Left renal cortex interstitium (tissue), 4 donors: ENCODE results near the gene KCNQ1. TPM values are rescaled to one million over a fixed set of nuclear protein-coding genes. Genes with fewer than 3 reads are reported as not detected.

Source experiments
- DNase-seq, 4 donors: peaks; one replicate each; pipeline ENCODE4 v3.0.0-alpha.2; 2013; ENCODE audit warnings: low read depth in 4 of 4, low spot score in 2 of 4, missing footprints in 1 of 4
- polyA plus RNA-seq, 4 donors: library from polyadenylated mRNA; unstranded; fragments of 120-200 nt; gene quantifications; one replicate each; pipeline ENCODE4 v1.2.1, GENCODE V29; 2013; ENCODE audit not compliant: insufficient read length in 4 of 4

Gene KCNQ1
- polyA plus RNA-seq, 4 donors = 10.4 to 14.8 (median 13.1) TPM

- no peak for DNase-seq
These were observed 75.3 kb downstream of the KCNQ1 start for GRCh38 chr11:2519862-2520735.

- DNase-seq = no peak
These were observed 75.9 kb downstream of the KCNQ1 start for GRCh38 chr11:2520736-2521035.

- DNase-seq = no peak
These were observed 76.4 kb downstream of the KCNQ1 start for GRCh38 chr11:2521081-2521732.

- DNase-seq = no peak
These were observed 77.2 kb downstream of the KCNQ1 start for GRCh38 chr11:2521733-2522630.

GRCh38 chr11:2522631-2523255 lies 77.9 kb downstream of the KCNQ1 start:
- DNase-seq = no peak

GRCh38 chr11:2523821-2524391 lies 79.1 kb downstream of the KCNQ1 start:
- no peak for DNase-seq

- no peak for DNase-seq
These were observed 79.8 kb downstream of the KCNQ1 start for GRCh38 chr11:2524446-2525165.

GRCh38 chr11:2525166-2525861 lies 80.5 kb downstream of the KCNQ1 start:
- no peak for DNase-seq

GRCh38 chr11:2525941-2526807 lies 81.4 kb downstream of the KCNQ1 start:
- DNase-seq = no peak

- DNase-seq = no peak
These were observed 82.1 kb downstream of the KCNQ1 start for GRCh38 chr11:2526808-2527381.

- no peak for DNase-seq
These were observed 82.9 kb downstream of the KCNQ1 start for GRCh38 chr11:2527621-2528291.

- no peak for DNase-seq
These were observed 83.7 kb downstream of the KCNQ1 start for GRCh38 chr11:2528301-2529050.

GRCh38 chr11:2529173-2529572 lies 84.4 kb downstream of the KCNQ1 start:
- no peak for DNase-seq

- no peak for DNase-seq
These were observed 84.8 kb downstream of the KCNQ1 start for GRCh38 chr11:2529636-2530035.

- DNase-seq = no peak
These were observed 85.5 kb downstream of the KCNQ1 start for GRCh38 chr11:2530131-2530854.

- DNase-seq = no peak
These were observed 86.0 kb downstream of the KCNQ1 start for GRCh38 chr11:2530855-2531200.
